Measurements from ENCODE around the gene CYP4A22.

The CYP4A22 gene

DNA sequence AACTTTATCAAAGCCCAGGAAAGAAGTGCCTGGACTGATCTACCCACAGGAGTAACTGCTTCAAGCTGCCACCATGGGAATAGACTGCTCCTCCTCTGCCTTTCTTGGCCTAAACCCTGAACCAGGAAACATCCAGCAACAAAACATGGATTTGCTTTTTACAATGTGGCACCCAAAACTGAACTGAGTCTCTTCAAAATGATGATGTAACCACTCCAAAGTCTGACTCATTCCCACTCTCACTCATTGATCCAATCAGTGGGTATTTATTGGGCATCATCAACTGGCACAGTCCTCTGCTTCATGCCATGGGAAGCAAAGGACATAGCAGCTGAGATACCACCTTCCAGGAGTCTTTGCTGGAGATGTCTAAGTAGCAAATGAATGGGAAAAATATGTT, 23.5 kb downstream of the CYP4A22 start:
- TF ChIP-seq, protein P1, sequence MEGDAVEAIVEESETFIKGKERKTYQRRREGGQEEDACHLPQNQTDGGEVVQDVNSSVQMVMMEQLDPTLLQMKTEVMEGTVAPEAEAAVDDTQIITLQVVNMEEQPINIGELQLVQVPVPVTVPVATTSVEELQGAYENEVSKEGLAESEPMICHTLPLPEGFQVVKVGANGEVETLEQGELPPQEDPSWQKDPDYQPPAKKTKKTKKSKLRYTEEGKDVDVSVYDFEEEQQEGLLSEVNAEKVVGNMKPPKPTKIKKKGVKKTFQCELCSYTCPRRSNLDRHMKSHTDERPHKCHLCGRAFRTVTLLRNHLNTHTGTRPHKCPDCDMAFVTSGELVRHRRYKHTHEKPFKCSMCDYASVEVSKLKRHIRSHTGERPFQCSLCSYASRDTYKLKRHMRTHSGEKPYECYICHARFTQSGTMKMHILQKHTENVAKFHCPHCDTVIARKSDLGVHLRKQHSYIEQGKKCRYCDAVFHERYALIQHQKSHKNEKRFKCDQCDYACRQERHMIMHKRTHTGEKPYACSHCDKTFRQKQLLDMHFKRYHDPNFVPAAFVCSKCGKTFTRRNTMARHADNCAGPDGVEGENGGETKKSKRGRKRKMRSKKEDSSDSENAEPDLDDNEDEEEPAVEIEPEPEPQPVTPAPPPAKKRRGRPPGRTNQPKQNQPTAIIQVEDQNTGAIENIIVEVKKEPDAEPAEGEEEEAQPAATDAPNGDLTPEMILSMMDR (conservative IDR thresholded peaks at IDR 0.05; ENCODE audit: low read depth, low read length) = no peak
- no peak for DNase-seq (ENCODE audit: low read depth)
- H3K4me3 ChIP-seq (ENCODE audit: low read depth, low read length) = no peak overlapping the region

DNA sequence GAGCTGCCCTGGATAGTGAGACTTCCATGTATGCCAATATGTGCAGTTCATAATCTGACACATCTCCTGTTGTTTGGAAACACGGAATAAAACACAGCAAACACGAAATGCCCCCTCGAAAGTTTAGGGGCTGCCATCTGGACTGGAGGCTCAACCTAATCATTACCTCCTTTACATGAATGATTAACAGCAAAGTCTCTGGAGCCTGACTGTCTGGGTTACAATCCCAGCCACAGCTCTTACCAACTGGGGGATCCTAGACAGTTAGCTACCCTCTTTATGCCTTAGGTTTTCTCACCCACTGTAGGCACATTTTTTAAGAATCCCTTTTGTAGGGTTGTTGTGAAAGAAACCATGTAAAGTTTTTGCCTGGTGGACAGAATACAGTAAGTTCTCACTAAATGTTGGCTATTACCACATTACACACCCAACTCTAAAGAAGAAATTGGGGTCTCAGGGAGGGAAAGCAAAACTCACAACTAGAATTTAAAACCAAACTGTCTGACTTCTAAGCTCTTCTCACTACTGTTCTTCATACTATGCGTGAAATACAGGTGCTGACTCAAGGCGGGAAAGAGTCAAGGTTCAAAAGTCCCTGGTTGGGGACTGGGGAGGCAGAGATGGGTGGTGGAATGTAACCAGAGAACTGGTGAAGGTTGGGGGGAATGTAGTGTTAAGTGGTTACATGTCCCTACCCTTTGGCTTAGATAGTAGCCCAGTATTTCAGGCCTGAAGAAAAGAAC, 24.2 kb downstream of the CYP4A22 start:
- TF ChIP-seq, protein P1 (conservative IDR thresholded peaks at IDR 0.05; ENCODE audit: low read depth, low read length) = no peak
- H3K4me3 ChIP-seq (ENCODE audit: low read depth, low read length) = no peak overlapping the region
- DNase-seq (ENCODE audit: low read depth) = no peak

DNA sequence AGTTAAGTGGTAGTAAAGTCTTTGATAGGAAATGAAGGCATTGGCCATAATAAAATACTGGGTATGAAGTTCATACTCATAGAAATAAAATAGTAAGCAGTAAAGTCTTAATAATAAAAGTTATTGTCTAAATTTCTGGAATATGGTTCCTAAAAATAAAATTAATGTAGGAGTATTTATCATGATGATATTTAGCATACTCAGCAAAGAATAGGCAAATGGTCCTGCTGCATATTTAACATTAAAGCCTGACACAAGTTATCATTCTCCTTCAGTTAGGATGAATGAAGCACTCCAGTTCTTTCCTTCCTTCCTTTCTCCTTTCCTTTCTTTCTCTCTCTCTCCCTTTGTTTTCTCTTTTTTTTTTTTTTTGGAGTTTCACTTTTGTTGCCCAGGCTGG, 27.3 kb downstream of the CYP4A22 start:
- no peak for DNase-seq (ENCODE audit: low read depth)
- TF ChIP-seq, protein P1 (conservative IDR thresholded peaks at IDR 0.05; ENCODE audit: low read depth, low read length) = no peak
- no peak overlapping the region for H3K4me3 ChIP-seq (ENCODE audit: low read depth, low read length)

DNA sequence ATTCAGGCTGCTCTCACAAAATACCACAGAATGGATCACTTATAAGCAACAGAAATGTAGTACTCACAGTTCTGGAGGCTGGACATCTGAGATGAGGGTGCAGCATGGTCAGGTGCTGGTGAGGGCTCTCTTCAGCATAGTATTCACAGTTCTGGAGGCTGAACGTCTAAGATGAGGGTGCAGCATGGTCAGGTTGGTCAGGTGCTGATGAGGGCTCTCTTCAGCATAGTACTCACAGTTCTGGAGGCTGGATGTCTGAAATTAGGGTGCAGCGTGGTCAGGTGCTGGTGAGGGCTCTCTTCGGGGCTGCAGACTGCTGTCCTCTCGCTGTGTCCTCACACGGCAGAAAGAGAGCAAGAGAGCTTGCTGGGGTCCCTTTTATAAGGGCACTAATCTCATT, 35.5 kb downstream of the CYP4A22 start:
- DNase-seq (ENCODE audit: low read depth) = no peak
- H3K4me3 ChIP-seq (ENCODE audit: low read depth, low read length) = no peak overlapping the region
- TF ChIP-seq, protein P1 (conservative IDR thresholded peaks at IDR 0.05; ENCODE audit: low read depth, low read length) = no peak

DNA sequence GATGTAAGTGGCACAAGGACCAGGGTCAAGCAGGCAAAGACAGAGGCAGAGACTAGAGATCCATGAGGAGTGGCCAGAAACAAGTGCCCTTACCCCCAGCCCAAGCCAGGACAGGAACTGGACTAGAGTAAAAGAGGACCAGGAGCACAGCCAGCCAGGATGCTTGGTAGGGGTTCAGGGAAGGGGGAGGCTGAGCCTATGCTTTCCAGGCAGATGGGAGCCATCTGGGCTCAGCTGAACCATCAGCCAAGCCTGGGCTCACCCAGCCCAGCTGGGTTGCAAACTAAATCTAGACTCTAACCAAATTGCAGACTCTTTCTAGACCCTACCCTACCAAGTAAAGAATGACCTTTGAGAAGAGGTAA, 37.4 kb downstream of the CYP4A22 start:
- no peak for DNase-seq (ENCODE audit: low read depth)
- H3K4me3 ChIP-seq (ENCODE audit: low read depth, low read length) = no peak overlapping the region
- TF ChIP-seq, protein P1 (conservative IDR thresholded peaks at IDR 0.05; ENCODE audit: low read depth, low read length) = no peak

DNA sequence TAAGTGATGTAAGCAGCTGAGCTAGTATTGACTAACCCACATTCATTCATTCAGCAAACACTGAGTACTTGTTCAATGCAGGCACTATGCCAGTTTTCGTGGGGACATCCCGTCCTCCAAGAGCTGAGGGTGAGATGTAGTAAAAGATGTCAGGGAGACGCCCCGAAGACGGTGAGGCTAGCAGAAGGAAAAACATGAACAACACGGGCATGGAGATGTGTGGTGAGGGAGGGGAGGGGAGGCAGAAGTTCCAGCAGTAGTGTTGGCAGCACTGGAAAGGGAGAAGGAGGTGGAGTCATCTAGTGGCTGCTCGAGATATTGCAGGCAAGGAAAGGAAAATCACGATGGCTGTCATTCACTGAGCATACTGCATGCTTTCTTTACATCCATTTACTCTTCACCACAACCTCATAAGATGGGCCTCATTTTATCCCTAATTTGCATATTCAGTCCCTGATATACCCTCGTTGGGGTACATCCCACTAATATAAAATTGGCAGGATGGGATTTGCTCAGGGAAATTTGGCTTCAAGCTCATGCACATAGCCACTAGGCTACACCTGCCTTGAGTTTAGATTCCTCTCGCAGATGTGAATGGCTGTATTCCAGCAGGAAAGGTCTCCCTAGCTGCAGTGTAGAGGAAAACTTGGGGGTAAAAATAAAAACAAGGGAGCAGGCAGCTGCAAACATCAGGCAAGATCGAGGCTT, 38.1 kb downstream of the CYP4A22 start:
- H3K4me3 ChIP-seq (ENCODE audit: low read depth, low read length) = no peak overlapping the region
- TF ChIP-seq, protein P1 (conservative IDR thresholded peaks at IDR 0.05; ENCODE audit: low read depth, low read length) = peak; percentile 99

DNA sequence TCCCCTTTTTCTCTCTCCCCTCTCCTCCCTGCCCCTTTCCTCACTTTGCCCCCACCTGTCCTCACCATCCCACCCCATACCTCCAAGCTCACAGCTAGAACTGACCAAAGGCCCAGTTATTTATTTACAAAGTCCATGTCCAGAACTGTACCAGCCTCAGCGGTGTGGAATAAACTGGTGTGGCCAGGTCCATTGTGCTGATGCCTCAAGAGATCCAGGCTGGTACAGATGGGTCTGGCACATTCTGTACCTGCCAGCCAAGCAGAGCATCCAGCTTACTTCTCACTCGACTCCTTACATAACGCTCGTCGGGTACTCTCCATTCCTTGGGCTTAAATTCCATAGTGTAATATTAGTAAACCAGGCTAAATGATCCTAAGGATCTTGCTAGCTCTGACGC, 40.8 kb downstream of the CYP4A22 start:
- TF ChIP-seq, protein P1 (conservative IDR thresholded peaks at IDR 0.05; ENCODE audit: low read depth, low read length) = no peak
- DNase-seq (ENCODE audit: low read depth) = no peak
- no peak overlapping the region for H3K4me3 ChIP-seq (ENCODE audit: low read depth, low read length)

More for the DNA sequence above, 38.1 kb downstream of the CYP4A22 start:
- peak; percentile 78 for DNase-seq (ENCODE audit: low read depth)
